Prostate gland (tissue), 2 donors: Measurements from ENCODE around the gene MAD1L1.

Experiments
- CTCF ChIP-seq, 4 experiments: fragments of 200-600 bp in 2 of 4; fragments of 450-650 bp in 2 of 4; sonication (generic) in 2 of 4; IDR thresholded peaks; 1 replicate in 3 of 4; 2 replicates in 1 of 4; pipeline ENCODE4 v1.5.1; 2016 to 2019; ENCODE audit warnings: antibody characterized with exemption in 4 of 4, mild to moderate bottlenecking in 2 of 4, moderate library complexity in 2 of 4
- POLR2A ChIP-seq: fragments of 450-650 bp; IDR thresholded peaks from one replicate; pipeline ENCODE4 v1.6.1; 2016; ENCODE audit warnings: antibody characterized with exemption, mild to moderate bottlenecking
- POLR2AphosphoS5 ChIP-seq: sonication (generic); formaldehyde crosslinking; IDR thresholded peaks from one replicate; pipeline ENCODE4 v1.6.1; 2017; ENCODE audit warnings: antibody characterized with exemption

GRCh38 chr7:2154121-2154520, 78.6 kb downstream of the MAD1L1 start:
- TF ChIP-seq POLR2AphosphoS5 (no peak), CTCF (IDR thresholded peaks at IDR 0.05) (no peak), POLR2A (no peak)
